ENCODE results near the gene FOXRED2. TPM values are rescaled to one million over a fixed set of nuclear protein-coding genes. Genes with fewer than 3 reads are reported as not detected.

Gene FOXRED2
- total RNA-seq, 3 donors from 2014 or later, result 28.0 to 38.0 (median 36.5) TPM

Other genes starting within 250 kb of the FOXRED2 start
- 100 to 1,000 TPM; 673 to 753 (median 716) TPM for gene MYH9, start 119.1 kb downstream of the FOXRED2 start, total RNA-seq
- 100 to 1,000 TPM; 108 to 114 (median 113) TPM for gene TXN2, start 25.4 kb downstream of the FOXRED2 start, total RNA-seq
- 100 to 1,000 TPM; 375 to 392 (median 385) TPM for gene EIF3D, start 22.1 kb upstream of the FOXRED2 start, total RNA-seq
- gene CACNG2, start 196.7 kb upstream of the FOXRED2 start, total RNA-seq, result not detected